ENCODE results near the gene SYNE1. TPM values are rescaled to one million over a fixed set of nuclear protein-coding genes. Genes with fewer than 3 reads are reported as not detected.
"Not testable (repeated sequence)": the region's sequence is repeated elsewhere in the genome, so short reads cannot be mapped to it uniquely, and the experiment has no call there.

The SYNE1 gene
- total RNA-seq, 1 donor from 2014 or later, result 17.4 TPM

DNA sequence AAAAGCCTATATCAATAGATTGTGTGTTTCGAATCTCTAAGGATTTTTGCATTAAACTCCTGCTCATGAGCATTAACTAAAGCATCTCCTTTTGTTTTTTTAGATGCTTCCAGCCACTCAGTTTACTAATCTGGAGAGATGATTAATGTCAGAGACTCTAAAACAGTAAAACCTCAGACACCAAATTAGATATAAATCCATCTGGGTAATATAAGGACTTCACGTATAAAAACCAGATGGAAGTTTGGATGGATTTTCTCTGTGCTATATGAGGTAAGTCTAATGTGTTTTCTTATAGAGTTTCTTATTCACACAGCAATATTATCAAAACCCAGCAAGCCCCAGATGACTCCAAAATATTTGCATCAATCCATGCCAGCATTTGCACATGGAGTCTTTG is 137.2 kb downstream of the SYNE1 start:
- DNase-seq (ENCODE audit: low read depth), result no peak
- no peak overlapping the region for H3K4me3 ChIP-seq (ENCODE audit: low read depth, low read length)
- TF ChIP-seq, protein P1, sequence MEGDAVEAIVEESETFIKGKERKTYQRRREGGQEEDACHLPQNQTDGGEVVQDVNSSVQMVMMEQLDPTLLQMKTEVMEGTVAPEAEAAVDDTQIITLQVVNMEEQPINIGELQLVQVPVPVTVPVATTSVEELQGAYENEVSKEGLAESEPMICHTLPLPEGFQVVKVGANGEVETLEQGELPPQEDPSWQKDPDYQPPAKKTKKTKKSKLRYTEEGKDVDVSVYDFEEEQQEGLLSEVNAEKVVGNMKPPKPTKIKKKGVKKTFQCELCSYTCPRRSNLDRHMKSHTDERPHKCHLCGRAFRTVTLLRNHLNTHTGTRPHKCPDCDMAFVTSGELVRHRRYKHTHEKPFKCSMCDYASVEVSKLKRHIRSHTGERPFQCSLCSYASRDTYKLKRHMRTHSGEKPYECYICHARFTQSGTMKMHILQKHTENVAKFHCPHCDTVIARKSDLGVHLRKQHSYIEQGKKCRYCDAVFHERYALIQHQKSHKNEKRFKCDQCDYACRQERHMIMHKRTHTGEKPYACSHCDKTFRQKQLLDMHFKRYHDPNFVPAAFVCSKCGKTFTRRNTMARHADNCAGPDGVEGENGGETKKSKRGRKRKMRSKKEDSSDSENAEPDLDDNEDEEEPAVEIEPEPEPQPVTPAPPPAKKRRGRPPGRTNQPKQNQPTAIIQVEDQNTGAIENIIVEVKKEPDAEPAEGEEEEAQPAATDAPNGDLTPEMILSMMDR (conservative IDR thresholded peaks at IDR 0.05; ENCODE audit: low read depth, low read length), result no peak

DNA sequence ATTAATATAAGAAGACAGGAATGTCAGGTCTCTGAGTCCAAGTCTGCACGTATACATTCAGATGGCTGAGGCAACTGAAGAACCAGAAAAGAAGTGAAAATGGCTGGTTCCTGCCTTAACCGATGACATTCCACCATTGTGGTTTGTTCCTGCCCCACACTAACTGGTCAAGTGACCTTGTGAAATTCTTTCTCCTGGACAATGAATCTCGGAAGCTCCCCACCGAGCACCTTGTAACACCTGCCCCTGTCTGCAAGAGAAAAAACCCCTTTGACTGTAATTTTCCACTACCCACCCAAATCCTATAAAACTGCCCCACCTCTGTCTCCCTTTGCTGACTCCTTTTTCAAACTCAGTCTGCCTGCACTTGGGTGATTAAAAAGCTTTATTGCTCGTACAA is 140.4 kb downstream of the SYNE1 start:
- no peak overlapping the region for H3K4me3 ChIP-seq (ENCODE audit: low read depth, low read length)
- TF ChIP-seq, protein P1 (conservative IDR thresholded peaks at IDR 0.05; ENCODE audit: low read depth, low read length), result no peak
- DNase-seq (ENCODE audit: low read depth), result no peak

DNA sequence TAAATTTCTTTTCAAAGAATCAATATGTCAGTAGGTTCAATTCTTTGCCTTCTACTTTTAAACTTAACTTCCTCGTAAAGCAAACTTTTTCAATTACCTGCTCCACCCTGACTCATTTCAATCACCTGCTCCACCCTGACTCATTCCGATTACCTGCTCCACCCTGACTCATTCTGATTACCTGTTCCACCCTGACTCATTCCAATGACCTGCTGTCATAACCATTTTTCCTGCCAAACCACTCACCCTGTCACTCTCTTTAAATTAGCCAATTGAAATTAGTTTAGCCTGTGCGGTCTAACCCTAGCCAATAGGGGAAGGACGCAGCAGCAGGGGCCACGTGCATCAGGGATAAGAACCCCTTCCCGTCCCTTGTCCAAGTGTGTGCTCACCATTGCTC is 141.7 kb downstream of the SYNE1 start:
- not testable (repeated sequence) for DNase-seq (ENCODE audit: low read depth); H3K4me3 ChIP-seq (ENCODE audit: low read depth, low read length)

DNA sequence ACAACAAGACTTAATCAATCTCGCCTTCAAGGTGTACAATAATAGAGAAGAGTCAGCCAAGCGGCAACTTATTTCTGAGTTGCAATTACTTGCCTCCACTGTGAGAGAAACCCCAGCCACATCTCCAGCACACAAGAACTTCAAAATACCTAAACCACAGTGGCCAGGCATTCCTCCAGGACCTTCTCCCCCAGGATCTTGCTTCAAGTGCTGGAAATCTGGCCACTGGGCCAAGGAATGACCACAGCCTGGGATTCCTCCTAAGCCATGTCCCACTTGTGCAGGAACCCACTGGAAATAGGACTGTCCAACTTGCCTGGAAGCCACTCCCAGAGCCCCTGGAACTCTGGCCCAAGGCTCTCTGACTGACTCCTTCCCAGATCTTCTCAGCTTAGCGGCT is 144.9 kb downstream of the SYNE1 start:
- not testable (repeated sequence) for H3K4me3 ChIP-seq (ENCODE audit: low read depth, low read length); DNase-seq (ENCODE audit: low read depth)

DNA sequence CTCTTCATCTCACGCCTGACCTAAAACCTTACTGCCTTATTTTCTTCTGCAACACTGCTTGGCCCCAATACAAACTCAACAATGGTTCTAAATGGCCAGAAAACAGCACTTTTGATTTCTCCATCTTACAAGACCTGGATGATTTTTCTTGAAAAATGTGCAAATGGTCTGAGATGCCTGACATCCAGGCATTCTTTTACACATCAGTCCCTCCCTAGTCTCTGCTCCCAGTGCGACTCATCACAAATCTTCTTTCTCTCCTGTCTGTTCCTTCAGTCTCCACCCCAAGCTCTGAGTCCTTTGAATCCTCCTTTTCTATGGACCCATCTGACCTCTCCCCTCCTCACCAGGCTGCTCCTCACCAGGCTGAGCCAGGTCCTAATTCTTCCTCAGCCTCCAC is 145.7 kb downstream of the SYNE1 start:
- H3K4me3 ChIP-seq (ENCODE audit: low read depth, low read length); DNase-seq (ENCODE audit: low read depth): not testable (repeated sequence)

DNA sequence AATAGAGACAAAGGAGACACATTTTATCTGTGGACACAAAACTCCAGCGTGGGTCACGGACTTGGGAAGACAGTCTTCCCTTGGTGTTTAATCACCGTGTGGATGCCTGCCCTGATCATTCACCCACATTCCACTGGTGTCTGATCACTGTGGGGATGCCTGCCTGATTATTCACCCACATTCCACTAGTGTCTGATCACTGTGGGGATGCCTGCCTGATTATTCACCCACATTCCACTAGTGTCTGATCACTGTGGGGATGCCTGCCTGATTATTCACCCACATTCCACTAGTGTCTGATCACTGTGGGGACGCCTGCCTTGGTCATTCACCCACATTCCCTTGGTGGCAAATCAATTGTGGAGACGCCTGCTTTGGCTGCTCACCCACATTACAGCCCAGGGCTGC is 146.2 kb downstream of the SYNE1 start:
- DNase-seq (ENCODE audit: low read depth), result peak; percentile 20
- not testable (repeated sequence) for H3K4me3 ChIP-seq (ENCODE audit: low read depth, low read length)

DNA sequence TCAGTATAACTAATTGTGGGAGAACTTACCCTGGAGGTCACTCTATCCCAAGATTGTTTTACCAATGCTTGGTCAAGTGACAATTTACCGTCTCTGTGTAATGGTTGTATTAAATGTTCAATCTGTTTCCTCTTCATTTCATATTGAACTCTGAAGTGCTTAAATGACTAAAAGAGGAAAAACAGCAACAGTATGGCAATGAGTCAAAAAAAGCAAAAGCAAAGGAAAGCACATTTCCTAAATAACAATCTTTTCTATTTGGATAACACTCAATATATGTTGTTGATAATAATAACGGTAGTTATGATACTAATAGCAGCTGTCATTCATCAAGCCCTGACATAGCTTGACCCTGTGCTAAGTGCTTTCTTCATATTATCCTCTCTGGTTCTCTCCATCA is 152.4 kb downstream of the SYNE1 start:
- no peak overlapping the region for H3K4me3 ChIP-seq (ENCODE audit: low read depth, low read length)
- DNase-seq (ENCODE audit: low read depth), result no peak
- TF ChIP-seq, protein P1 (conservative IDR thresholded peaks at IDR 0.05; ENCODE audit: low read depth, low read length), result no peak

DNA sequence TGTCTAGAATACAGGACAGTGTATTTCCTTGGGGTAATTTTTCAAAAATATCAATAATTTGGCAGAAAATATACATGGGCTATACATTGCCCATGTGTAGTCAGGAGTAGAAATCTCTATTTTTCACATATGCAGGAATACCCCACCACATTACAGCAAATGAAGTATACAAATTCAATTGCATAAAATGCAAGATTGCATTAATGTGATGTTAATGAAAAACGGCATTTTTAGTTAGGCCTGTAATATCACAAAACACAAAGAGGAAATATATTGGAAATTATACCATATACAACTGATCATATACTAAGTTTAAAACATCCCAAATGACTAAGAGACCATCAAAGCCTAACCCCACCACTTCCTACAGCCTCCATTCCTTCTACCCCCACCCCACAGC is 154.9 kb downstream of the SYNE1 start:
- TF ChIP-seq, protein P1 (conservative IDR thresholded peaks at IDR 0.05; ENCODE audit: low read depth, low read length), result no peak
- DNase-seq (ENCODE audit: low read depth), result no peak
- no peak overlapping the region for H3K4me3 ChIP-seq (ENCODE audit: low read depth, low read length)

DNA sequence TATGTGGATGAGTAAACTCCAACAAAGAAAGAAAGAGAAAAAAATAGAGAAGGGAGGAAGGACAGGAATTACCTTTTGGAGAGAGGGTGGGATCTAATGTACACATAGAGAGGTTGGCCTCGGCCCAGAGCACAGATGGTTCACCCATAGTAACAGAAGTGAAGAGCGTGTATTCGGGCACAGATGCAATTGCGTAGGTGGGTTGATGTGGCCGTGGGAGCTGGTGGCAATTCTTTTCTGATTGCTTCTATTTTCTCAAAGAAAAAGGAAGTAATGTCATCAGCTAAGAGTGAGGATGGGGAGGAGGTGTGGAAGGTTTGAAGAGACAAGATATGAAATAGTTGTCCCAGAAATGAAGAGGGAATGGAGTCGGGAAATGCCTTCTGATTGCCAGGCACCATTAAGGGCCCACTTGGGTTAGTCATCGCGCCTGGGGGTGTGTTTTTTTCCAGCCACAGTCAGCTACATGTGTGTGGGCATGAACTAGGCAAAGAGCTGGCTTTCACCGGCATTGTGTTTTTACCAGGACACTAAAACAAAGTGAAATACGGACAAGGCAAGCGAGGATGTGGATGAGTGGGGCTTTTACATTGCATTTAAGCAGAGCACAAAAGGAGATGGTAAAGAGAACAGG is 158.7 kb downstream of the SYNE1 start:
- DNase-seq (ENCODE audit: low read depth), result no peak
- H3K4me3 ChIP-seq (ENCODE audit: low read depth, low read length), result no peak overlapping the region
- TF ChIP-seq, protein P1 (conservative IDR thresholded peaks at IDR 0.05; ENCODE audit: low read depth, low read length), result no peak

Measured in epithelial cell of proximal tubule (primary cell).